Gastrocnemius medialis (tissue), 4 donors: Measurements from ENCODE around the gene OAF.

ENCODE experiments used
- POLR2A ChIP-seq, 2 donors: fragments of 450-650 bp; IDR thresholded peaks; one replicate each; pipeline ENCODE4 v1.6.1; 2017; ENCODE audit warnings: antibody characterized with exemption in 2 of 2, mild to moderate bottlenecking in 2 of 2, moderate library complexity in 2 of 2
- TF ChIP-seq, protein P1 (sequence below), 5 experiments: fragments of 450-650 bp in 3 of 5; fragments of 200-600 bp in 2 of 5; sonication (generic) in 2 of 5; IDR thresholded peaks in 4 of 5; conservative IDR thresholded peaks in 1 of 5; 1 replicate in 4 of 5; 2 replicates in 1 of 5; pipeline ENCODE4 v1.5.1; 2016 to 2019; ENCODE audit warnings: antibody characterized with exemption in 5 of 5, mild to moderate bottlenecking in 3 of 5, moderate library complexity in 3 of 5

- TF ChIP-seq POLR2A (IDR thresholded peaks at IDR 0.05): no peak
- TF ChIP-seq, protein P1, sequence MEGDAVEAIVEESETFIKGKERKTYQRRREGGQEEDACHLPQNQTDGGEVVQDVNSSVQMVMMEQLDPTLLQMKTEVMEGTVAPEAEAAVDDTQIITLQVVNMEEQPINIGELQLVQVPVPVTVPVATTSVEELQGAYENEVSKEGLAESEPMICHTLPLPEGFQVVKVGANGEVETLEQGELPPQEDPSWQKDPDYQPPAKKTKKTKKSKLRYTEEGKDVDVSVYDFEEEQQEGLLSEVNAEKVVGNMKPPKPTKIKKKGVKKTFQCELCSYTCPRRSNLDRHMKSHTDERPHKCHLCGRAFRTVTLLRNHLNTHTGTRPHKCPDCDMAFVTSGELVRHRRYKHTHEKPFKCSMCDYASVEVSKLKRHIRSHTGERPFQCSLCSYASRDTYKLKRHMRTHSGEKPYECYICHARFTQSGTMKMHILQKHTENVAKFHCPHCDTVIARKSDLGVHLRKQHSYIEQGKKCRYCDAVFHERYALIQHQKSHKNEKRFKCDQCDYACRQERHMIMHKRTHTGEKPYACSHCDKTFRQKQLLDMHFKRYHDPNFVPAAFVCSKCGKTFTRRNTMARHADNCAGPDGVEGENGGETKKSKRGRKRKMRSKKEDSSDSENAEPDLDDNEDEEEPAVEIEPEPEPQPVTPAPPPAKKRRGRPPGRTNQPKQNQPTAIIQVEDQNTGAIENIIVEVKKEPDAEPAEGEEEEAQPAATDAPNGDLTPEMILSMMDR (IDR thresholded peaks at IDR 0.05 in 4 of 5, conservative IDR thresholded peaks at IDR 0.05 in 1 of 5): no peak
Observed at GRCh38 chr11:120201653-120202052, 9.2 kb upstream of the OAF start.
